ENCODE data around the gene PRKCI.
"Not testable (repeated sequence)": the region's sequence is repeated elsewhere in the genome, so short reads cannot be mapped to it uniquely, and the experiment has no call there.

Gene PRKCI

GRCh38 chr3:170204023-170204472, 18.2 kb upstream of the PRKCI start:
- H3K4me3 ChIP-seq (ENCODE audit: low read depth, low read length): no peak overlapping the region
- TF ChIP-seq POLR2A (IDR thresholded peaks at IDR 0.05; ENCODE audit: extremely low read depth, insufficient read length) (no peak), CTCF (IDR thresholded peaks at IDR 0.05; ENCODE audit: low read depth, low read length) (no peak), MAX (IDR thresholded peaks at IDR 0.05; ENCODE audit: low read depth, low read length) (no peak), MYC (IDR thresholded peaks at IDR 0.05; ENCODE audit: low read depth, low read length) (no peak)
- DNase-seq (ENCODE audit: low read depth): no peak

GRCh38 chr3:170204509-170204908, 17.7 kb upstream of the PRKCI start:
- no peak for DNase-seq (ENCODE audit: low read depth)
- no peak overlapping the region for H3K4me3 ChIP-seq (ENCODE audit: low read depth, low read length)
- TF ChIP-seq POLR2A (IDR thresholded peaks at IDR 0.05; ENCODE audit: extremely low read depth, insufficient read length) (no peak), MYC (IDR thresholded peaks at IDR 0.05; ENCODE audit: low read depth, low read length) (no peak), CTCF (IDR thresholded peaks at IDR 0.05; ENCODE audit: low read depth, low read length) (no peak), MAX (IDR thresholded peaks at IDR 0.05; ENCODE audit: low read depth, low read length) (no peak)

- TF ChIP-seq MYC (IDR thresholded peaks at IDR 0.05; ENCODE audit: low read depth, low read length) (no peak), CTCF (IDR thresholded peaks at IDR 0.05; ENCODE audit: low read depth, low read length) (no peak), POLR2A (IDR thresholded peaks at IDR 0.05; ENCODE audit: extremely low read depth, insufficient read length) (no peak), MAX (IDR thresholded peaks at IDR 0.05; ENCODE audit: low read depth, low read length) (no peak)
- no peak for DNase-seq (ENCODE audit: low read depth)
- no peak overlapping the region for H3K4me3 ChIP-seq (ENCODE audit: low read depth, low read length)
Observed at GRCh38 chr3:170205302-170205701, 16.9 kb upstream of the PRKCI start.

GRCh38 chr3:170206164-170206762, 16.0 kb upstream of the PRKCI start:
- not testable (repeated sequence) for H3K4me3 ChIP-seq (ENCODE audit: low read depth, low read length); DNase-seq (ENCODE audit: low read depth)

- TF ChIP-seq MYC (IDR thresholded peaks at IDR 0.05; ENCODE audit: low read depth, low read length): no peak
- no peak for TF ChIP-seq MAX (IDR thresholded peaks at IDR 0.05; ENCODE audit: low read depth, low read length)
- no peak for TF ChIP-seq POLR2A (IDR thresholded peaks at IDR 0.05; ENCODE audit: extremely low read depth, insufficient read length)
- TF ChIP-seq CTCF (IDR thresholded peaks at IDR 0.05; ENCODE audit: low read depth, low read length): no peak
- no peak for DNase-seq (ENCODE audit: low read depth)
- H3K4me3 ChIP-seq (ENCODE audit: low read depth, low read length): no peak overlapping the region
Observed at GRCh38 chr3:170207717-170208116, 14.5 kb upstream of the PRKCI start.

GRCh38 chr3:170211668-170212067, 10.6 kb upstream of the PRKCI start:
- no peak for TF ChIP-seq POLR2A (IDR thresholded peaks at IDR 0.05; ENCODE audit: extremely low read depth, insufficient read length)
- TF ChIP-seq MAX (IDR thresholded peaks at IDR 0.05; ENCODE audit: low read depth, low read length): no peak
- TF ChIP-seq MYC (IDR thresholded peaks at IDR 0.05; ENCODE audit: low read depth, low read length): no peak
- TF ChIP-seq CTCF (IDR thresholded peaks at IDR 0.05; ENCODE audit: low read depth, low read length): no peak
- peak; percentile 7 for DNase-seq (ENCODE audit: low read depth)
- no peak overlapping the region for H3K4me3 ChIP-seq (ENCODE audit: low read depth, low read length)

Data from NB4 (cell line).